ENCODE data around the gene BRI3BP. TPM values are rescaled to one million over a fixed set of nuclear protein-coding genes. Genes with fewer than 3 reads are reported as not detected.
"Not testable (repeated sequence)": the region's sequence is repeated elsewhere in the genome, so short reads cannot be mapped to it uniquely, and the experiment has no call there.

Gene BRI3BP
- total RNA-seq, 1 donor from 2014 or later, result 3.6 TPM

GRCh38 chr12:124979568-124979967 lies 13.9 kb upstream of the BRI3BP start:
- Mint-ChIP-seq H3K36me3 (ENCODE audit: low read depth, unreplicated experiment) (peaks cover 27% of the 10 kb centered on the region), H3K9me3 (ENCODE audit: unreplicated experiment) (no peaks in the 10 kb centered on the region)

GRCh38 chr12:124980098-124980892 lies 13.2 kb upstream of the BRI3BP start:
- H3K9me3 Mint-ChIP-seq (ENCODE audit: unreplicated experiment), result no peaks in the 10 kb centered on the region
- Histone ChIP-seq H3K9ac (ENCODE audit: low read length) (no peak overlapping the region), H3K9me3 (ENCODE audit: insufficient read depth, low read depth, low read length) (no peaks in the 10 kb centered on the region), H3K27ac (ENCODE audit: low read depth, low read length) (no peak overlapping the region), H2AFZ (ENCODE audit: low read depth, low read length) (no peak overlapping the region), H3K4me2 (ENCODE audit: low read length) (no peak overlapping the region), H3K79me2 (ENCODE audit: insufficient read depth, low read length) (no peaks in the 10 kb centered on the region), H3K4me1 (ENCODE audit: insufficient read depth, low read length) (peaks cover 2% of the 10 kb centered on the region), H3K36me3 (ENCODE audit: insufficient read depth, low read length) (peaks cover 46% of the 10 kb centered on the region), H3K27me3 (ENCODE audit: insufficient read depth, low read length) (no peaks in the 10 kb centered on the region), H3K4me3 (ENCODE audit: insufficient read depth, low read depth, low read length) (no peak overlapping the region), H4K20me1 (ENCODE audit: insufficient read depth, low read length) (peaks cover 15% of the 10 kb centered on the region)
- H3K27ac Mint-ChIP-seq (ENCODE audit: unreplicated experiment), result no peak overlapping the region
- no peak for TF ChIP-seq EZH2 (IDR thresholded peaks at IDR 0.05; ENCODE audit: insufficient read depth, low read length)
- TF ChIP-seq, protein P1, sequence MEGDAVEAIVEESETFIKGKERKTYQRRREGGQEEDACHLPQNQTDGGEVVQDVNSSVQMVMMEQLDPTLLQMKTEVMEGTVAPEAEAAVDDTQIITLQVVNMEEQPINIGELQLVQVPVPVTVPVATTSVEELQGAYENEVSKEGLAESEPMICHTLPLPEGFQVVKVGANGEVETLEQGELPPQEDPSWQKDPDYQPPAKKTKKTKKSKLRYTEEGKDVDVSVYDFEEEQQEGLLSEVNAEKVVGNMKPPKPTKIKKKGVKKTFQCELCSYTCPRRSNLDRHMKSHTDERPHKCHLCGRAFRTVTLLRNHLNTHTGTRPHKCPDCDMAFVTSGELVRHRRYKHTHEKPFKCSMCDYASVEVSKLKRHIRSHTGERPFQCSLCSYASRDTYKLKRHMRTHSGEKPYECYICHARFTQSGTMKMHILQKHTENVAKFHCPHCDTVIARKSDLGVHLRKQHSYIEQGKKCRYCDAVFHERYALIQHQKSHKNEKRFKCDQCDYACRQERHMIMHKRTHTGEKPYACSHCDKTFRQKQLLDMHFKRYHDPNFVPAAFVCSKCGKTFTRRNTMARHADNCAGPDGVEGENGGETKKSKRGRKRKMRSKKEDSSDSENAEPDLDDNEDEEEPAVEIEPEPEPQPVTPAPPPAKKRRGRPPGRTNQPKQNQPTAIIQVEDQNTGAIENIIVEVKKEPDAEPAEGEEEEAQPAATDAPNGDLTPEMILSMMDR (IDR thresholded peaks at IDR 0.05; ENCODE audit: insufficient read depth, low read depth, low read length), result no peak
- H3K36me3 Mint-ChIP-seq (ENCODE audit: low read depth, unreplicated experiment), result peaks cover 26% of the 10 kb centered on the region
- H3K4me3 Mint-ChIP-seq (ENCODE audit: unreplicated experiment), result no peak overlapping the region
- no peak for FAIRE-seq
- no peak for DNase-seq (ENCODE audit: low read depth)
- no peaks in the 10 kb centered on the region for H3K27me3 Mint-ChIP-seq (ENCODE audit: low read depth, unreplicated experiment)
- no peaks in the 10 kb centered on the region for H3K4me1 Mint-ChIP-seq (ENCODE audit: low read depth, unreplicated experiment)

More at GRCh38 chr12:124979568-124979967, 13.9 kb upstream of the BRI3BP start:
- Histone ChIP-seq H3K27ac (ENCODE audit: low read depth, low read length) (no peak overlapping the region), H3K4me1 (ENCODE audit: insufficient read depth, low read length) (peaks cover 2% of the 10 kb centered on the region), H4K20me1 (ENCODE audit: insufficient read depth, low read length) (peaks cover 15% of the 10 kb centered on the region), H3K4me3 (ENCODE audit: insufficient read depth, low read depth, low read length) (no peak overlapping the region), H3K36me3 (ENCODE audit: insufficient read depth, low read length) (peaks cover 39% of the 10 kb centered on the region), H3K4me2 (ENCODE audit: low read length) (no peak overlapping the region), H2AFZ (ENCODE audit: low read depth, low read length) (no peak overlapping the region), H3K79me2 (ENCODE audit: insufficient read depth, low read length) (no peaks in the 10 kb centered on the region), H3K9me3 (ENCODE audit: insufficient read depth, low read depth, low read length) (no peaks in the 10 kb centered on the region), H3K9ac (ENCODE audit: low read length) (no peak overlapping the region), H3K27me3 (ENCODE audit: insufficient read depth, low read length) (no peaks in the 10 kb centered on the region)
- Mint-ChIP-seq H3K4me1 (ENCODE audit: low read depth, unreplicated experiment) (no peaks in the 10 kb centered on the region), H3K4me3 (ENCODE audit: unreplicated experiment) (no peak overlapping the region), H3K27me3 (ENCODE audit: low read depth, unreplicated experiment) (no peaks in the 10 kb centered on the region), H3K27ac (ENCODE audit: unreplicated experiment) (no peak overlapping the region)
- no peak for TF ChIP-seq EZH2 (IDR thresholded peaks at IDR 0.05; ENCODE audit: insufficient read depth, low read length)
- TF ChIP-seq, protein P1 (IDR thresholded peaks at IDR 0.05; ENCODE audit: insufficient read depth, low read depth, low read length), result no peak
- DNase-seq (ENCODE audit: low read depth) (no peak), FAIRE-seq (no peak)

GRCh38 chr12:124986876-124987275 lies 6.6 kb upstream of the BRI3BP start:
- H3K27ac ChIP-seq (ENCODE audit: low read depth, low read length); H3K4me3 ChIP-seq (ENCODE audit: insufficient read depth, low read depth, low read length); H3K4me2 ChIP-seq (ENCODE audit: low read length); H3K4me3 Mint-ChIP-seq (ENCODE audit: unreplicated experiment); H3K27ac Mint-ChIP-seq (ENCODE audit: unreplicated experiment); H3K9me3 ChIP-seq (ENCODE audit: insufficient read depth, low read depth, low read length); H3K36me3 Mint-ChIP-seq (ENCODE audit: low read depth, unreplicated experiment); FAIRE-seq; H3K27me3 Mint-ChIP-seq (ENCODE audit: low read depth, unreplicated experiment); H3K9me3 Mint-ChIP-seq (ENCODE audit: unreplicated experiment); H3K27me3 ChIP-seq (ENCODE audit: insufficient read depth, low read length); DNase-seq (ENCODE audit: low read depth); H4K20me1 ChIP-seq (ENCODE audit: insufficient read depth, low read length); H3K4me1 Mint-ChIP-seq (ENCODE audit: low read depth, unreplicated experiment); H2AFZ ChIP-seq (ENCODE audit: low read depth, low read length); H3K9ac ChIP-seq (ENCODE audit: low read length); H3K4me1 ChIP-seq (ENCODE audit: insufficient read depth, low read length): not testable (repeated sequence)
- Histone ChIP-seq H3K36me3 (ENCODE audit: insufficient read depth, low read length) (peaks cover 19% of the 10 kb centered on the region), H3K79me2 (ENCODE audit: insufficient read depth, low read length) (peaks cover 23% of the 10 kb centered on the region)
